ENCODE data around the gene CDH11. TPM values are rescaled to one million over a fixed set of nuclear protein-coding genes. Genes with fewer than 3 reads are reported as not detected.

CDH11 gene
- total RNA-seq, 4 donors from 2014 or later = 22.4 to 47.8 (median 35.6) TPM

- DNase-seq (ENCODE audit: extremely low spot score) = no peak
- Histone ChIP-seq H3K27me3 (no peaks in the 10 kb centered on the region), H3K4me3 (no peak overlapping the region), H3K36me3 (peaks cover 0 to 12% (median 8%) of the 10 kb centered on the region in 4 donors), H3K27ac (replicated peaks in 1 of 4) (no peak overlapping the region), H3K9me3 (no peaks in the 10 kb centered on the region), H3K4me1 (peaks cover 0 to 9% (median 0%) of the 10 kb centered on the region in 4 donors)
- TF ChIP-seq CTCF (IDR thresholded peaks at IDR 0.05) (no peak), POLR2A (IDR thresholded peaks at IDR 0.05; ENCODE audit: low read depth) (no peak), EP300 (IDR thresholded peaks at IDR 0.05) (no peak), POLR2AphosphoS5 (IDR thresholded peaks at IDR 0.05) (no peak)
- intact Hi-C loops (cut with DNase I) = no loop called here
- WGBS = 76% methylated on average over 11 of the region's 11 CpGs
These were observed 140.1 kb downstream of the CDH11 start for GRCh38 chr16:64981568-64982281.

DNA sequence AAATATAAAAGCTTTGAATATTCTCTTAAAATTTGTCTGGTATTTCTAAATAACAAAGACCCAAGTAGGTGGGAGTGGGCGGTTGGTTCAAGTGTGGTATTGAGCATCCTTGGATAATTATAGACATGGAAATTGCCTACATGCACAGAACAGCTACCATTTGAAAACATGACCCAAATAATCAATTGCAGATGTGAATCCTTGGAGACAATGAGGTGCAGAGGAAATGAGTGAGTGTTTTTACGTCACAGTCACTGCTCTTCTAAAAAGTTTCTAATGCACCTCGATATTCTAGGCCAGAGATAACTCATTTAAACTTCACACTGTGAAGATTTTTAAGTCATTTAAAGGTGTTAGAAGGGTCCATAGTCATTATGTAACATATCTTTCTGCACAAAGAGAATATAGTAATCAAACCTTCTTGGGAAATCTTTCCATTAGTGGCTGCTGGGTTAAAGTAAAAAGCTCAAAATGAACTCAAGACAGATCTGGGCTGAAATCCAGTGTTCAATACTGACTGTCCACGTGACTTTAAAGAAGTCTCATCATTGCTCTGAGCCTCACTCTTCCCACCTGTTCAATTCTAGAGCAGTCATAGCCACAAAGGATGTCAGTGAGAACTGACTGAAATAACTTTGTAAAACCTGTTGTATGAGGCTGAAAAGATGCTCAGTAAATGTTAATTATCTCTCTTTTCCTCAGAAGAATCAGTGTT, 144.5 kb downstream of the CDH11 start:
- Histone ChIP-seq H3K27me3 (no peaks in the 10 kb centered on the region), H3K36me3 (peaks cover 0 to 9% (median 5%) of the 10 kb centered on the region in 4 donors), H3K4me1 (no peaks in the 10 kb centered on the region), H3K27ac (replicated peaks in 1 of 4) (no peak overlapping the region), H3K4me3 (no peak overlapping the region), H3K9me3 (no peaks in the 10 kb centered on the region)
- no peak for DNase-seq (ENCODE audit: extremely low spot score)
- 76% methylated on average over 4 of the region's 4 CpGs for WGBS
- intact Hi-C loops (cut with DNase I) = no loop called here
- TF ChIP-seq POLR2AphosphoS5 (IDR thresholded peaks at IDR 0.05) (no peak), POLR2A (IDR thresholded peaks at IDR 0.05; ENCODE audit: low read depth) (no peak), CTCF (IDR thresholded peaks at IDR 0.05) (no peak), EP300 (IDR thresholded peaks at IDR 0.05) (no peak)

DNA sequence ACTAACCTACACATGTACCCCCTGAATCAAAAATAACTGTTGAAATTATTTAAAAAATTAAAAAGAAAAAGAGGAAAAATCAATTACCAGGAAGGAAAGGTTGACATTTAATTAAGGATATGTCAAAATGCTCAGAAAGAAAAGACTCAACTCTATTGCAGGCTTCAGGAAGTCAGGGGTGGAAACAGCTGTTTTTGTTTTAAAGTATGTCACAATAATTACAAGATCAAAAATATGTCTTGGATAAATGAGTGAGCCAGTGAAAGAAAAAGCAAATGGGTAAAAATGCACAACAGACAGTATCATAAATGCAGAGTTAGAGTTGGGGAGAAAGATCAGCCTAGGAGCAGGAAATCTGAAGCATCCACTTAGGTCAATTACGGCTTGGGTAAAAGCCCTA, 146.0 kb downstream of the CDH11 start:
- TF ChIP-seq EP300 (IDR thresholded peaks at IDR 0.05) = no peak
- TF ChIP-seq CTCF (IDR thresholded peaks at IDR 0.05) = no peak
- TF ChIP-seq POLR2A (IDR thresholded peaks at IDR 0.05; ENCODE audit: low read depth) = no peak
- TF ChIP-seq POLR2AphosphoS5 (IDR thresholded peaks at IDR 0.05) = no peak
- no peaks in the 10 kb centered on the region for H3K27me3 ChIP-seq
- no peak overlapping the region for H3K4me3 ChIP-seq
- WGBS = 100% methylated on average over 1 of the region's 1 CpG
- no peaks in the 10 kb centered on the region for H3K4me1 ChIP-seq
- H3K9me3 ChIP-seq = no peaks in the 10 kb centered on the region
- no peak overlapping the region for H3K27ac ChIP-seq (replicated peaks in 1 of 4)
- DNase-seq (ENCODE audit: extremely low spot score) = no peak
- intact Hi-C loops (cut with DNase I) = no loop called here
- H3K36me3 ChIP-seq = peaks cover 0 to 24% (median 10%) of the 10 kb centered on the region in 4 donors

GRCh38 chr16:64974381-64974780, 147.5 kb downstream of the CDH11 start:
- DNase-seq (ENCODE audit: extremely low spot score) = no peak
- no peaks in the 10 kb centered on the region for H3K9me3 ChIP-seq
- TF ChIP-seq EP300 (IDR thresholded peaks at IDR 0.05) (no peak), CTCF (IDR thresholded peaks at IDR 0.05) (no peak), POLR2A (IDR thresholded peaks at IDR 0.05; ENCODE audit: low read depth) (no peak), POLR2AphosphoS5 (IDR thresholded peaks at IDR 0.05) (no peak)
- H3K27ac ChIP-seq (replicated peaks in 1 of 4) = no peak overlapping the region
- no peak overlapping the region for H3K4me3 ChIP-seq
- H3K27me3 ChIP-seq = no peaks in the 10 kb centered on the region
- intact Hi-C loops (cut with DNase I) = no loop called here
- 93% methylated on average over 2 of the region's 2 CpGs for WGBS
- H3K36me3 ChIP-seq = peaks cover 0 to 27% (median 13%) of the 10 kb centered on the region in 4 donors
- H3K4me1 ChIP-seq = no peaks in the 10 kb centered on the region
